ENCODE results near the gene CD3G.

Gene CD3G

DNA sequence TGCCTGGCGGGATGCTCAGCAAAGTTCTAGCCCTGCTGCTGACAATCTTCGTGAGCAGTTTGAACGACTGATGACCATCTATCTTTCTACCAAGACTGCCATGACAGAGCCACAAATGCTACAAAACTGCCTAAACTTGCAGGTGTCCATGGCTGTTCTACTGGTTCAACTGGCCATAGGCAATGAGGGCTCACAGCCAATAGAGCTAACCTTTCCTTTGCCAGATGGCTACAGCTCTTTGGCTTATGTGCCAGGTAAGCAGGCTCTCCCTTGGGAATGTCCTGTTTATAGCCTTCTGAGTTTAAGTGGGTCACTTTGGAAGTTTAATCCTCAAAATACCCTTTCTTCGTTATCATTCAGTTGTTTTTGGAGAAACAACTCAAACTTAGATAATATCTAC lies 35.4 kb downstream of the CD3G start:
- no peak for TF ChIP-seq ZFX (IDR thresholded peaks at IDR 0.05; ENCODE audit: borderline replicate concordance)
- TF ChIP-seq, protein P1, sequence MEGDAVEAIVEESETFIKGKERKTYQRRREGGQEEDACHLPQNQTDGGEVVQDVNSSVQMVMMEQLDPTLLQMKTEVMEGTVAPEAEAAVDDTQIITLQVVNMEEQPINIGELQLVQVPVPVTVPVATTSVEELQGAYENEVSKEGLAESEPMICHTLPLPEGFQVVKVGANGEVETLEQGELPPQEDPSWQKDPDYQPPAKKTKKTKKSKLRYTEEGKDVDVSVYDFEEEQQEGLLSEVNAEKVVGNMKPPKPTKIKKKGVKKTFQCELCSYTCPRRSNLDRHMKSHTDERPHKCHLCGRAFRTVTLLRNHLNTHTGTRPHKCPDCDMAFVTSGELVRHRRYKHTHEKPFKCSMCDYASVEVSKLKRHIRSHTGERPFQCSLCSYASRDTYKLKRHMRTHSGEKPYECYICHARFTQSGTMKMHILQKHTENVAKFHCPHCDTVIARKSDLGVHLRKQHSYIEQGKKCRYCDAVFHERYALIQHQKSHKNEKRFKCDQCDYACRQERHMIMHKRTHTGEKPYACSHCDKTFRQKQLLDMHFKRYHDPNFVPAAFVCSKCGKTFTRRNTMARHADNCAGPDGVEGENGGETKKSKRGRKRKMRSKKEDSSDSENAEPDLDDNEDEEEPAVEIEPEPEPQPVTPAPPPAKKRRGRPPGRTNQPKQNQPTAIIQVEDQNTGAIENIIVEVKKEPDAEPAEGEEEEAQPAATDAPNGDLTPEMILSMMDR (IDR thresholded peaks at IDR 0.05) = no peak

DNA sequence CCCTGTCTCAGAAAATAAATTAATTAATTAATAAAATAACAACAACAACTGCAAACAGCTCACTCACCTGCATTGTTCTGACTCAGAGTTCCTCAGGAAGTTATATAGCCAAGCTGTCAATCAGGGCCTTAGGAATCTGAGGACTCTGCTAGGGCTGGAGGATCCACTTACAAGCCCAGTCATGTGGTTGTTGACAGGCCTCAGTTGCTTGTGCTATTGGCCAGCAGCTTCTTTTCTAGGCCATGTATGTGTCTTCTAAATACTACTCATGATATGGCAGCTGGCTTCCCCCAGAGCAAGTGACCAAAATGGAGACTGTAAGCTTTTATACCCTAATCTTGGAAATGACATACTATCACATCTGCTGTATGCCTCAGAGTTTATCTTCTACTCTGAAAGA lies 36.4 kb downstream of the CD3G start:
- TF ChIP-seq, protein P1 (IDR thresholded peaks at IDR 0.05) = no peak
- no peak for TF ChIP-seq ZFX (IDR thresholded peaks at IDR 0.05; ENCODE audit: borderline replicate concordance)
- no peak overlapping the region for H3K27ac ChIP-seq

More for the DNA sequence above, 35.4 kb downstream of the CD3G start:
- H3K27ac ChIP-seq = no peak overlapping the region

DNA sequence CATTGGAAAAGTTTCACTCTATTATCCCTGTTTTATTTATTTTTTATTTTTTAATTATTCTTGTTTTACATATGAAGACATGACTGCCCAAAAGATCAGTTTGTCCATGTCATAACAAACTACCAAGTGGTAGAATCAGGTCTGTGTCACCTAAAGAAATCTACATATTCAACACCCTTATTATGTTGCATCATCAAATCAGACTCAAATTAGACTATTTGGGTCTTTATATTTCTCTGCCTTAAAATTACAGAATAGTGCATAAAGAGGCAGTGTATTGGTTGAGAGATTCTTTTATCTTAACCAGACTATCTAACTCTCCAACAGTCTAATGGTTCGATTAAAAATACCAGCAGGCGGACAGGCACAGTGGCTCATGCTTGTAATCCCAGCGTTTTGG lies 38.8 kb downstream of the CD3G start:
- TF ChIP-seq, protein P1 (IDR thresholded peaks at IDR 0.05) = no peak
- no peak for TF ChIP-seq ZFX (IDR thresholded peaks at IDR 0.05; ENCODE audit: borderline replicate concordance)
- no peak overlapping the region for H3K27ac ChIP-seq

DNA sequence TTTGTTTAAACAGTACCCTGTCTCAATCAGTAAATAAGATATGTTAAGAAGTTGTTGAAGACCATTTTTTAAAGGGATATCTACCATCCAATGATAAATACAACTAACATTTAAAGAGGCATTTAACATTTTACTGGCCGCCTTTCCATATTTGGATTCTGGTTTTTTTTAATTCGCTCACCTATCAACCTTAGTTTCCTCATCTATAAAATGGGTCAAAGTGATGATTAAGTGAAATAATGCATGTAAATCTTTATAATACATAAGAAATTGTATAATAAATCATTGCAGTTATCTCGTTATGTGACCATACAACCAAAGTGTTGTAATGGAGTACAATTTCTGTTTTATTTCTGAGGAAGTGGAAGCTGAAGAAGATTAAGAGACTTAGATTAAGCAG lies 39.5 kb downstream of the CD3G start:
- TF ChIP-seq ZFX (IDR thresholded peaks at IDR 0.05; ENCODE audit: borderline replicate concordance) = no peak
- TF ChIP-seq, protein P1 (IDR thresholded peaks at IDR 0.05) = no peak
- H3K27ac ChIP-seq = no peak overlapping the region

DNA sequence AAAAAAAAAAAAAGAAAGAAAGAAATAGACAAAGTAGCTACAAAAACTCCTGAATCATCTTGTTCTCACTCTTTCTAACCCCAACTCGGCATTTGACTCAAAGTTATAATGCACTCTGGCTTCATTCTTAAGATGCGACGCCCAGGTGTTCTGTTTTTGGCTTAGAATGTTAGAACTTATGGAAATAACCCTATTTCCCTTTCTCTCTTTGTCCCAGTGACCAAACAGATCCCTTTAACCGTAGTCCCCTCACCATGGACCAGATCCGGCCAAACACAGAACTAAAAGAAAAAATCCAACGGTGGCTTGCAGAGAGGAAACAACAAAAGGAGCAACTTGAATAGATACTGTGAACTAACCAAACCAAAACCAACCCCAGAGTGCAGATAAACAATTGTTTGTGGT lies 52.0 kb downstream of the CD3G start:
- TF ChIP-seq, protein P1 (IDR thresholded peaks at IDR 0.05) = no peak
- TF ChIP-seq ZFX (IDR thresholded peaks at IDR 0.05; ENCODE audit: borderline replicate concordance) = no peak
- peak overlapping the region; percentile 90 for H3K27ac ChIP-seq

DNA sequence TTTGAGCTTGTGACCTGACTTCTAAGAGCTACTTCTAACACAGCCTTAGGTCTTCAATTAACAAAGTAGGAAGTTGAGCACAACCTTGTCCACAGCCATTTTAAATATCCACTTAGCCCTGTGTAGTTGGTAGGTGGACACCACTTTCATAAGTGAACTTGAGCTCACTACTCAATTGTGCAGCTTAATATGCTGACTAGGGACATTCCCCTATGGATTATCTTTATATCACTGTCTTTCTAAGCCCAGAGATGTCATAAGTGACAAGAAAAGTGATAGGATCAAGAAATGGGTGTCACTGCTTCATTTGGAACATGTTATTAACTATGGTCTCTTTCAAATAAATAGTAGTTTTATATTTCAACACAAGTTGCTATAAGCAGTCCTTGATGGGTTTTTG lies 53.3 kb downstream of the CD3G start:
- TF ChIP-seq ZFX (IDR thresholded peaks at IDR 0.05; ENCODE audit: borderline replicate concordance) = no peak
- TF ChIP-seq, protein P1 (IDR thresholded peaks at IDR 0.05) = no peak
- peak overlapping the region; percentile 90 for H3K27ac ChIP-seq

DNA sequence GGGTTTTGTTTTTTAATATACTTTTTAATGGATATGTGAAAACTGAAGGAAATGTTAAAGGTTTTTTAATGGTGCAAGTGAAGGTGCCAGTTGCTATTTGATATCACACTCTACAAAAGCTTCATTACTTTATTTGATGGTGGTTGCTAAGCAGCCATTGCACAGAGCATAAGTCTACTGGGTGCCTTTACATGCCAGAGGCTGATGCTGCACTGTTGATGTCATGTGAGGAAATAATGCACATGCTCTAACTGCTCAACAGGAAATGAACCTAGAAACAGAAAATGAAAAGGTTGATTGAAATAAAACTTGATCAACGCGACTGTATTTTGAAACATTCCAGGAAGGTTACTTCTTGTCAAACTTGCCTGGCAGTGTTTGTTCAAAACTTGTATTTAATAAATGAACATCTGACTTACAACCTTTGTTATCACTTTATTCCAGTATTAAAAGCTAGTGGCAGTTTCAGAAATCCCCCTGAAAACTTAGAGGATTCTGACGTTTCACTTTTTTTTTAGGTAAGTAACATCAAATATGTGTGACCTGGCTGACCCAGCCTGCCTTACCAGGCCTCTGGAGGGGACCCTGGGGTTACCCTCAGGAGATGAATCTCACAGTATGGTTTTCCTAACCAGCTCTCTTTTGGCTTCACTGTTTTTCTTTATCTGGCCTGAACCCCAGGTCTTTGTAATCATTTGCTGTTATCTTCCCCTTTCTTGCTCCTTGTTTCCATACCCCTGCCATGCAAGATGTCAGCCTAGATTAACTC lies 54.8 kb downstream of the CD3G start:
- peak overlapping the region; percentile 90 for H3K27ac ChIP-seq
- TF ChIP-seq, protein P1 (IDR thresholded peaks at IDR 0.05) = no peak
- TF ChIP-seq ZFX (IDR thresholded peaks at IDR 0.05; ENCODE audit: borderline replicate concordance) = no peak
